Measurements from ENCODE around the gene CSHL1.

DNA sequence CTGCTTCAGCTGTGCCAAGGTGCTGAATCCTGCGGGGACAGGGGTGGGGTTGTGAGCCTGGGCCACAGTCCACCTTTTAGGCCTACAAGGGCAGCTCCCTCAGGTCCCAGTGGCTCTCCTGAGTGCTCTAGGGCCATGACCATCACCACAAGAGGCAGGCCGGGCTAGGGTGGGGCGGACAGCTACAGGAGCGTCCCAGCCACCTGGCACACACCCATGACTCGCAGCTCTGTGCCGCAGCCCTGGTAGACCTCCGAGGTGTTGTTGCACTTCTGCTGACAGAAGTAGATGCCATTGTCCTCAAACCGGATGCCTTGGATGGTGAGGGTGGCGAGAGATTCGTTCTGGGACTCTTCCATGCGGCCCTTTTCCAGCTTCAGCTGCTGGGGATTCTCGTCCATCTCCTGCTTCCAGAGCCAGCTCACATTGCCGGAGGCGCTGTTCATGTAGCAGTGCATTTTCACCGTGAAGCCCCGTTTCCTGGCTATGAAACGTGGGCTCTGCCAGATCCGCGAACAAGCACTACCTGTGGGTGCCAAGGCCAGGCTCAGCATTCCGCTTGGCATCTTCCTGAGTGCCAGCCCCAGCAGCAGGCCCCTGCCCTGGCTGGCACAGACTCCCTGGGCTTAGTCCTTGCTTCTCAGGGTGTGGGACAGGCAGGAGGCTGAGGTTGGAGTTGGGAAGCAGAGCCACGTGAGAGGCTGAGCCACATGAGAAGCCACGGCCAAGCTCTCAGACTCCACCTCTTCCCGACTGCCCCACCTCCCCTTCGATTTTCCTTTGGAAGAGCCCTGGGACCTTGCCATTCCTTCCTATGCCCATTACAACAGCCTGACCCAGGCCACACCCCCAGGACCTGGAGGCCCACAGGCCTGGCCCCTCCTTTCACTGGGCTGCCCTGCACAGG is 19.1 kb upstream of the CSHL1 start:
- TF ChIP-seq RAD21 (conservative IDR thresholded peaks at IDR 0.05) (no peak), TAF1 (IDR thresholded peaks at IDR 0.05; ENCODE audit: low read depth) (no peak), POLR2AphosphoS5 (IDR thresholded peaks at IDR 0.05) (no peak), SMC3 (conservative IDR thresholded peaks at IDR 0.05; ENCODE audit: poor library complexity) (no peak), EZH2 (IDR thresholded peaks at IDR 0.05; ENCODE audit: borderline replicate concordance, insufficient read depth, low read length, poor library complexity, severe bottlenecking) (no peak), EP300 (conservative IDR thresholded peaks at IDR 0.05; ENCODE audit: poor library complexity, severe bottlenecking) (no peak)
- TF ChIP-seq, protein P1, sequence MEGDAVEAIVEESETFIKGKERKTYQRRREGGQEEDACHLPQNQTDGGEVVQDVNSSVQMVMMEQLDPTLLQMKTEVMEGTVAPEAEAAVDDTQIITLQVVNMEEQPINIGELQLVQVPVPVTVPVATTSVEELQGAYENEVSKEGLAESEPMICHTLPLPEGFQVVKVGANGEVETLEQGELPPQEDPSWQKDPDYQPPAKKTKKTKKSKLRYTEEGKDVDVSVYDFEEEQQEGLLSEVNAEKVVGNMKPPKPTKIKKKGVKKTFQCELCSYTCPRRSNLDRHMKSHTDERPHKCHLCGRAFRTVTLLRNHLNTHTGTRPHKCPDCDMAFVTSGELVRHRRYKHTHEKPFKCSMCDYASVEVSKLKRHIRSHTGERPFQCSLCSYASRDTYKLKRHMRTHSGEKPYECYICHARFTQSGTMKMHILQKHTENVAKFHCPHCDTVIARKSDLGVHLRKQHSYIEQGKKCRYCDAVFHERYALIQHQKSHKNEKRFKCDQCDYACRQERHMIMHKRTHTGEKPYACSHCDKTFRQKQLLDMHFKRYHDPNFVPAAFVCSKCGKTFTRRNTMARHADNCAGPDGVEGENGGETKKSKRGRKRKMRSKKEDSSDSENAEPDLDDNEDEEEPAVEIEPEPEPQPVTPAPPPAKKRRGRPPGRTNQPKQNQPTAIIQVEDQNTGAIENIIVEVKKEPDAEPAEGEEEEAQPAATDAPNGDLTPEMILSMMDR (IDR thresholded peaks at IDR 0.05; ENCODE audit: poor library complexity, severe bottlenecking): no peak
- TF ChIP-seq, protein P2, sequence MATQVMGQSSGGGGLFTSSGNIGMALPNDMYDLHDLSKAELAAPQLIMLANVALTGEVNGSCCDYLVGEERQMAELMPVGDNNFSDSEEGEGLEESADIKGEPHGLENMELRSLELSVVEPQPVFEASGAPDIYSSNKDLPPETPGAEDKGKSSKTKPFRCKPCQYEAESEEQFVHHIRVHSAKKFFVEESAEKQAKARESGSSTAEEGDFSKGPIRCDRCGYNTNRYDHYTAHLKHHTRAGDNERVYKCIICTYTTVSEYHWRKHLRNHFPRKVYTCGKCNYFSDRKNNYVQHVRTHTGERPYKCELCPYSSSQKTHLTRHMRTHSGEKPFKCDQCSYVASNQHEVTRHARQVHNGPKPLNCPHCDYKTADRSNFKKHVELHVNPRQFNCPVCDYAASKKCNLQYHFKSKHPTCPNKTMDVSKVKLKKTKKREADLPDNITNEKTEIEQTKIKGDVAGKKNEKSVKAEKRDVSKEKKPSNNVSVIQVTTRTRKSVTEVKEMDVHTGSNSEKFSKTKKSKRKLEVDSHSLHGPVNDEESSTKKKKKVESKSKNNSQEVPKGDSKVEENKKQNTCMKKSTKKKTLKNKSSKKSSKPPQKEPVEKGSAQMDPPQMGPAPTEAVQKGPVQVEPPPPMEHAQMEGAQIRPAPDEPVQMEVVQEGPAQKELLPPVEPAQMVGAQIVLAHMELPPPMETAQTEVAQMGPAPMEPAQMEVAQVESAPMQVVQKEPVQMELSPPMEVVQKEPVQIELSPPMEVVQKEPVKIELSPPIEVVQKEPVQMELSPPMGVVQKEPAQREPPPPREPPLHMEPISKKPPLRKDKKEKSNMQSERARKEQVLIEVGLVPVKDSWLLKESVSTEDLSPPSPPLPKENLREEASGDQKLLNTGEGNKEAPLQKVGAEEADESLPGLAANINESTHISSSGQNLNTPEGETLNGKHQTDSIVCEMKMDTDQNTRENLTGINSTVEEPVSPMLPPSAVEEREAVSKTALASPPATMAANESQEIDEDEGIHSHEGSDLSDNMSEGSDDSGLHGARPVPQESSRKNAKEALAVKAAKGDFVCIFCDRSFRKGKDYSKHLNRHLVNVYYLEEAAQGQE (IDR thresholded peaks at IDR 0.05; ENCODE audit: borderline replicate concordance): no peak
